GM23338 (cell line): ENCODE results near the gene TICRR.

Source experiments
- EZH2 ChIP-seq: fragments of 200-600 bp; sonication (generic); IDR thresholded peaks from one replicate; pipeline ENCODE4 v1.8.0; 2017; ENCODE audit warnings: antibody characterized with exemption, mild to moderate bottlenecking, low read depth; ENCODE audit not compliant: unreplicated experiment
- EZH2phosphoT487 ChIP-seq: fragments of 200-600 bp; sonication (generic); IDR thresholded peaks from one replicate; pipeline ENCODE4 v1.8.1; 2018; ENCODE audit warnings: antibody characterized with exemption; ENCODE audit not compliant: unreplicated experiment
- POLR2AphosphoS5 ChIP-seq: IDR thresholded peaks from 2 replicates; pipeline ENCODE4 v1.6.1; 2016; ENCODE audit warnings: antibody characterized with exemption, low read depth
- REST ChIP-seq: IDR thresholded peaks from one replicate; pipeline ENCODE4 v1.6.1; 2018; ENCODE audit warnings: antibody characterized with exemption; ENCODE audit not compliant: unreplicated experiment
- TF ChIP-seq, protein P1 (sequence below), 2 experiments: fragments of 200-600 bp in 1 of 2; sonication (generic) in 1 of 2; conservative IDR thresholded peaks; 2 replicates each; pipeline versions ENCODE4 v1.5.1 to v1.6.1; 2016 to 2017; ENCODE audit warnings: antibody characterized with exemption in 2 of 2, low read depth in 2 of 2, mild to moderate bottlenecking in 2 of 2, moderate library complexity in 1 of 2

GRCh38 chr15:89625716-89626115, 50.4 kb downstream of the TICRR start:
- TF ChIP-seq, protein P1, sequence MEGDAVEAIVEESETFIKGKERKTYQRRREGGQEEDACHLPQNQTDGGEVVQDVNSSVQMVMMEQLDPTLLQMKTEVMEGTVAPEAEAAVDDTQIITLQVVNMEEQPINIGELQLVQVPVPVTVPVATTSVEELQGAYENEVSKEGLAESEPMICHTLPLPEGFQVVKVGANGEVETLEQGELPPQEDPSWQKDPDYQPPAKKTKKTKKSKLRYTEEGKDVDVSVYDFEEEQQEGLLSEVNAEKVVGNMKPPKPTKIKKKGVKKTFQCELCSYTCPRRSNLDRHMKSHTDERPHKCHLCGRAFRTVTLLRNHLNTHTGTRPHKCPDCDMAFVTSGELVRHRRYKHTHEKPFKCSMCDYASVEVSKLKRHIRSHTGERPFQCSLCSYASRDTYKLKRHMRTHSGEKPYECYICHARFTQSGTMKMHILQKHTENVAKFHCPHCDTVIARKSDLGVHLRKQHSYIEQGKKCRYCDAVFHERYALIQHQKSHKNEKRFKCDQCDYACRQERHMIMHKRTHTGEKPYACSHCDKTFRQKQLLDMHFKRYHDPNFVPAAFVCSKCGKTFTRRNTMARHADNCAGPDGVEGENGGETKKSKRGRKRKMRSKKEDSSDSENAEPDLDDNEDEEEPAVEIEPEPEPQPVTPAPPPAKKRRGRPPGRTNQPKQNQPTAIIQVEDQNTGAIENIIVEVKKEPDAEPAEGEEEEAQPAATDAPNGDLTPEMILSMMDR (conservative IDR thresholded peaks at IDR 0.05; ENCODE audit: low read depth in 2 of 2): no peak
- TF ChIP-seq REST (no peak), EZH2 (no peak), POLR2AphosphoS5 (no peak), EZH2phosphoT487 (no peak)
